Esophagus muscularis mucosa (tissue), 4 donors: ENCODE data around the gene PDLIM5. TPM values are rescaled to one million over a fixed set of nuclear protein-coding genes. Genes with fewer than 3 reads are reported as not detected.

Experiments
- DNase-seq: peaks from one replicate; pipeline ENCODE4 v3.0.0-alpha.2; 2017; ENCODE audit errors: extremely low spot score
- H3K27ac ChIP-seq, 4 donors: fragments of 200-600 bp; sonication (generic); replicated peaks in 1 of 4; 1 replicate in 3 of 4; 2 replicates in 1 of 4; pipeline ENCODE4 v1.5.1; 2016 to 2019; ENCODE audit warnings: mild to moderate bottlenecking in 1 of 4
- H3K27me3 ChIP-seq, 4 donors: fragments of 200-600 bp; sonication (generic); one replicate each; pipeline versions ENCODE4 v1.5.1 to v1.6.0; 2016 to 2019
- H3K36me3 ChIP-seq, 4 donors: fragments of 200-600 bp; sonication (generic); one replicate each; pipeline ENCODE4 v1.5.1; 2016 to 2019
- H3K4me1 ChIP-seq, 4 donors: fragments of 200-600 bp; sonication (generic); one replicate each; pipeline ENCODE4 v1.5.1; 2016 to 2019
- H3K4me3 ChIP-seq, 4 donors: fragments of 200-600 bp; sonication (generic); 1 replicate in 2 of 4; 2 replicates in 2 of 4; pipeline ENCODE4 v1.5.1; 2016 to 2019; ENCODE audit warnings: mild to moderate bottlenecking in 4 of 4, moderate library complexity in 1 of 4
- H3K9me3 ChIP-seq, 4 donors: fragments of 200-600 bp; sonication (generic); 1 replicate in 3 of 4; 2 replicates in 1 of 4; pipeline ENCODE4 v1.5.1; 2016 to 2019
- EP300 ChIP-seq: sonication (generic); formaldehyde crosslinking; IDR thresholded peaks from one replicate; pipeline ENCODE4 v1.6.1; 2017; ENCODE audit warnings: antibody characterized with exemption
- POLR2A ChIP-seq: fragments of 450-650 bp; IDR thresholded peaks from one replicate; pipeline ENCODE4 v1.6.1; 2017; ENCODE audit warnings: antibody characterized with exemption, moderate library complexity, mild to moderate bottlenecking, low read depth
- POLR2AphosphoS5 ChIP-seq, 2 donors: sonication (generic); formaldehyde crosslinking; IDR thresholded peaks; one replicate each; pipeline ENCODE4 v1.6.1; 2017; ENCODE audit warnings: antibody characterized with exemption in 2 of 2
- WGBS: methylation state at CpG from one replicate; pipeline ENCODE4 v1.1.5; 2018; 5-methylcytosine and 5-hydroxymethylcytosine counted together
- intact Hi-C: fragments of 100-400 bp; cut with DNase I; formaldehyde crosslinking; loops from one replicate; pipeline ENCODE4 v1.15.1; 2023
- total RNA-seq, 4 donors: library from RNA; depleted of rRNA; stranded (reverse); fragments of >200 nt; gene quantifications; one replicate each; pipeline versions ENCODE4 v1.1.0 to v1.2.1, GENCODE V29; 2016
- TF ChIP-seq, protein P1 (sequence below), 3 experiments: fragments of 200-600 bp in 2 of 3; fragments of 450-650 bp in 1 of 3; sonication (generic) in 2 of 3; IDR thresholded peaks; one replicate each; pipeline ENCODE4 v1.5.1; 2017 to 2019; ENCODE audit warnings: antibody characterized with exemption in 3 of 3, mild to moderate bottlenecking in 2 of 3, moderate library complexity in 1 of 3

Gene PDLIM5
- total RNA-seq, 4 donors from 2014 or later = 138 to 160 (median 146) TPM

DNA sequence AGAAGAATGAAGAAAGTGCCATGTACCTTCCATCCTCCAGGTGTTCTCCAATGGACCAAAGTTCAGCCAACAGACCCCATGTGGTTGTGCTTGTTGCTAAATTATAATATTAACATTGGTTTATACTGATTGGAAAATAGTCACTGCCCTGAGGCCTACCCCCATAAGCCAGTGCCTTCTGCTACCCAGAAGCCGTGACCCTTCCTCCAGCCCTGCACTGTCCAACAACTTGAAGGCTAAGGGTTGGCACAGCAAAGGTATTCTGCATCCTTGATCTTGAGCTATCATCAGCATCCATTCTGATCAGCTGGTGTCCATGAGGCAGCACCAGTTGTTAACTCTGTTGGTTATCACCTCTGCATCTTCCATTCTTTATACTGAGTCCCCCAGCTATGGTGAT, 239.8 kb downstream of the PDLIM5 start:
- Histone ChIP-seq H3K27me3 (no peaks in the 10 kb centered on the region), H3K4me3 (no peak overlapping the region), H3K4me1 (no peaks in the 10 kb centered on the region), H3K9me3 (no peaks in the 10 kb centered on the region), H3K27ac (no peak overlapping the region), H3K36me3 (no peaks in the 10 kb centered on the region)
- 100% methylated on average over 1 of the region's 1 CpG for WGBS
- TF ChIP-seq POLR2AphosphoS5 (IDR thresholded peaks at IDR 0.05) = no peak
- TF ChIP-seq POLR2A = no peak
- TF ChIP-seq, protein P1, sequence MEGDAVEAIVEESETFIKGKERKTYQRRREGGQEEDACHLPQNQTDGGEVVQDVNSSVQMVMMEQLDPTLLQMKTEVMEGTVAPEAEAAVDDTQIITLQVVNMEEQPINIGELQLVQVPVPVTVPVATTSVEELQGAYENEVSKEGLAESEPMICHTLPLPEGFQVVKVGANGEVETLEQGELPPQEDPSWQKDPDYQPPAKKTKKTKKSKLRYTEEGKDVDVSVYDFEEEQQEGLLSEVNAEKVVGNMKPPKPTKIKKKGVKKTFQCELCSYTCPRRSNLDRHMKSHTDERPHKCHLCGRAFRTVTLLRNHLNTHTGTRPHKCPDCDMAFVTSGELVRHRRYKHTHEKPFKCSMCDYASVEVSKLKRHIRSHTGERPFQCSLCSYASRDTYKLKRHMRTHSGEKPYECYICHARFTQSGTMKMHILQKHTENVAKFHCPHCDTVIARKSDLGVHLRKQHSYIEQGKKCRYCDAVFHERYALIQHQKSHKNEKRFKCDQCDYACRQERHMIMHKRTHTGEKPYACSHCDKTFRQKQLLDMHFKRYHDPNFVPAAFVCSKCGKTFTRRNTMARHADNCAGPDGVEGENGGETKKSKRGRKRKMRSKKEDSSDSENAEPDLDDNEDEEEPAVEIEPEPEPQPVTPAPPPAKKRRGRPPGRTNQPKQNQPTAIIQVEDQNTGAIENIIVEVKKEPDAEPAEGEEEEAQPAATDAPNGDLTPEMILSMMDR (IDR thresholded peaks at IDR 0.05) = no peak
- no peak for TF ChIP-seq EP300
- intact Hi-C loops = no loop called here
- DNase-seq = no peak

DNA sequence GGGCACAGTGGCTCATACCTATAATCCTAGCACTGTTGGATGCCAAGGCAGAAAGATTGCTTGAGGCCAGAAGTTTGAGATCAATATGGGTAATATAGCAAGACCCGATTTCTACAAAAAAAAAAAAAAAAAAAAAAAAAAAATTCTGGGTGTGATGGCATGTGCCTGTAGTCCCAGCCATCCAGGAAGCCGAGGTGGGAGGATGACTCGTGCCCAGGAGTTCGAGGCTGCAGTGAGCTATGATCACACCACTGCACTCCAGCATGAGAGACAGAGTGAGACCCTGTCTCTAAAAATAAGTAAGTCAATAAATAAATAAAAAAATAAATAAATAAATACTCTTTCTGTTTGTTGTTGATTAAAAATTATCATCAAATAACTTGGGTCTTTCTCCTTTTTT, 243.6 kb downstream of the PDLIM5 start:
- TF ChIP-seq, protein P1 (IDR thresholded peaks at IDR 0.05) = no peak
- no peak for TF ChIP-seq POLR2A
- no peak for TF ChIP-seq EP300
- TF ChIP-seq POLR2AphosphoS5 (IDR thresholded peaks at IDR 0.05) = no peak
- Histone ChIP-seq H3K4me1 (no peaks in the 10 kb centered on the region), H3K27me3 (no peaks in the 10 kb centered on the region), H3K9me3 (no peaks in the 10 kb centered on the region), H3K27ac (no peak overlapping the region), H3K4me3 (no peak overlapping the region), H3K36me3 (no peaks in the 10 kb centered on the region)
- WGBS = 89% methylated on average over 4 of the region's 4 CpGs
- no peak for DNase-seq
- intact Hi-C loops = no loop called here

GRCh38 chr4:94698187-94698586, 246.4 kb downstream of the PDLIM5 start:
- H3K4me1 ChIP-seq = no peaks in the 10 kb centered on the region
- no peak for DNase-seq
- intact Hi-C loops = no loop called here
- no peaks in the 10 kb centered on the region for H3K9me3 ChIP-seq
- no peak overlapping the region for H3K27ac ChIP-seq
- no peak overlapping the region for H3K4me3 ChIP-seq
- no peaks in the 10 kb centered on the region for H3K36me3 ChIP-seq
- TF ChIP-seq POLR2A = no peak
- TF ChIP-seq, protein P1 (IDR thresholded peaks at IDR 0.05) = no peak
- no peak for TF ChIP-seq POLR2AphosphoS5 (IDR thresholded peaks at IDR 0.05)
- TF ChIP-seq EP300 = no peak
- H3K27me3 ChIP-seq = no peaks in the 10 kb centered on the region

DNA sequence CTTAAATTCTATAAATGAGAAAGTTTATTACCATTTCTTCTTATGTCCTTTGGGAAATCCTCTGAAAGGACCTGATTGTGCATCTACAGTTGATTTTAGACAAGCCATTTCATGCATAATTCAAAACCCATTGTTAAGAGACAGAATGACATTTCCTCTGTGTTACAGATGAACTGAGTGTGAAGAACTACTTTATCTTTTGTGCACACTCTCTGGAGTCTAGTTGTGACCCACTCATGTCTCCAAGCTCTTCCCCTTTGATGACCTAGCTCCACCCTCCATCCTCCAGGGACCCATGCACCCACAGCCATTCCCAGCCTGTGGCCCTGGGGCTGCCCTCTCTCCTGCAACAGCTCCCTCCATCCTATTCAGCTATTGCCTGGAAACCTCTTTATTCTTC, 248.6 kb downstream of the PDLIM5 start:
- Histone ChIP-seq H3K27ac (no peak overlapping the region), H3K4me3 (no peak overlapping the region), H3K27me3 (no peaks in the 10 kb centered on the region), H3K9me3 (no peaks in the 10 kb centered on the region), H3K4me1 (no peaks in the 10 kb centered on the region), H3K36me3 (no peaks in the 10 kb centered on the region)
- DNase-seq = no peak
- no peak for TF ChIP-seq EP300
- TF ChIP-seq, protein P1 (IDR thresholded peaks at IDR 0.05) = no peak
- TF ChIP-seq POLR2AphosphoS5 (IDR thresholded peaks at IDR 0.05) = no peak
- TF ChIP-seq POLR2A = no peak
- intact Hi-C loops = no loop called here

GRCh38 chr4:94701631-94702300, 250.0 kb downstream of the PDLIM5 start:
- H3K9me3 ChIP-seq = no peaks in the 10 kb centered on the region
- WGBS = 67% methylated on average over 8 of the region's 8 CpGs

More at GRCh38 chr4:94701631-94702300, 250.0 kb downstream of the PDLIM5 start:
- no peaks in the 10 kb centered on the region for H3K4me1 ChIP-seq
- TF ChIP-seq, protein P1 (IDR thresholded peaks at IDR 0.05) = no peak
- no peak for TF ChIP-seq POLR2A
- no peak for TF ChIP-seq POLR2AphosphoS5 (IDR thresholded peaks at IDR 0.05)
- no peaks in the 10 kb centered on the region for H3K27me3 ChIP-seq
- intact Hi-C loops = no loop called here
- no peak for DNase-seq
- H3K4me3 ChIP-seq = no peak overlapping the region
- no peak overlapping the region for H3K27ac ChIP-seq
- H3K36me3 ChIP-seq = no peaks in the 10 kb centered on the region
